Measurements from ENCODE around the gene BAIAP2L2. TPM values are rescaled to one million over a fixed set of nuclear protein-coding genes. Genes with fewer than 3 reads are reported as not detected.

BAIAP2L2 gene
- total and polyA plus RNA-seq, 2 donors (not counting 3 experiments of a cell fraction or from before 2014, with no cell fraction given) = 0.20 to 0.35 TPM

GRCh38 chr22:38067761-38068360 is 42.6 kb downstream of the BAIAP2L2 start:
- FAIRE-seq (no peak), DNase-seq (ENCODE audit: low read depth, low spot score) (no peak)
- H2AFZ ChIP-seq (ENCODE audit: low read depth, low read length) = no peak overlapping the region
- H3K79me2 ChIP-seq (ENCODE audit: control insufficient read depth, insufficient read depth, low read length) = no peaks in the 10 kb centered on the region
- POLR2A ChIA-PET = no interaction called here
- no peaks in the 10 kb centered on the region for H3K27me3 ChIP-seq (ENCODE audit: control insufficient read depth in 2 of 2, insufficient read depth in 2 of 2, low read length in 2 of 2)
- H3K4me1 ChIP-seq (ENCODE audit: control insufficient read depth, extremely low read depth, insufficient read depth, low read length) = no peaks in the 10 kb centered on the region
- intact Hi-C loops (cut with micrococcal nuclease) (no loop called here), dilution Hi-C loops (cut with MboI; ENCODE audit: extremely low pct_ligation_motif_present, low sequenced_read_pairs) (no loop called here)
- no peak overlapping the region for H3K27ac ChIP-seq (ENCODE audit: insufficient read depth, low read depth, low read length)
- no peaks in the 10 kb centered on the region for H4K20me1 ChIP-seq (replicated peaks; ENCODE audit: control insufficient read depth, extremely low read depth, insufficient read depth, low read length)
- TF ChIP-seq MAX (IDR thresholded peaks at IDR 0.05; ENCODE audit: insufficient read depth, insufficient read length) (no peak), CTCF (IDR thresholded peaks at IDR 0.05; ENCODE audit: extremely low read depth in 1 of 2, insufficient read depth in 1 of 2, low read depth in 1 of 2, low read length in 2 of 2) (no peak), MYC (IDR thresholded peaks at IDR 0.05; ENCODE audit: low read depth, low read length) (no peak), JUN (IDR thresholded peaks at IDR 0.05; ENCODE audit: borderline replicate concordance, insufficient read depth, insufficient read length, low read depth) (no peak), FOS (IDR thresholded peaks at IDR 0.05; ENCODE audit: borderline replicate concordance, insufficient read depth, low read length) (no peak), POLR2AphosphoS5 (IDR thresholded peaks at IDR 0.05; ENCODE audit: insufficient read depth, low read depth, low read length) (no peak), POLR2A (IDR thresholded peaks at IDR 0.05; ENCODE audit: low read depth, low read length) (no peak), GATA2 (IDR thresholded peaks at IDR 0.05; ENCODE audit: insufficient read depth, insufficient read length, low read depth, low read length) (no peak), EZH2 (IDR thresholded peaks at IDR 0.05; ENCODE audit: borderline replicate concordance, low read depth, low read length, severe bottlenecking) (no peak)
- BruUV-seq (replicated peaks) = no TSS peak
- H3K4me2 ChIP-seq (ENCODE audit: insufficient read depth, low read length) = no peak overlapping the region
- H3K9me3 ChIP-seq (replicated peaks; ENCODE audit: control insufficient read depth, insufficient read depth, low read length) = no peaks in the 10 kb centered on the region
- CTCF ChIA-PET = interaction anchor here (0.9 to 3.2 kb wide), 3 partner anchors 9 to 47 kb away, joined by 3 to 16 read pairs (median 9); no protein-coding TSS in a partner anchor
- no peak overlapping the region for H3K4me3 ChIP-seq (replicated peaks in 1 of 3; ENCODE audit: insufficient read depth in 1 of 3, low read depth in 1 of 3, low read length in 3 of 3)
- no peak overlapping the region for H3K9ac ChIP-seq (replicated peaks; ENCODE audit: extremely low read depth, insufficient read depth, low read length)
- peaks cover 0 to 17% of the 10 kb centered on the region in 2 experiments for H3K36me3 ChIP-seq (ENCODE audit: control insufficient read depth in 2 of 2, extremely low read depth in 1 of 2, insufficient read depth in 2 of 2, low read length in 2 of 2)
- H3K9me1 ChIP-seq (replicated peaks; ENCODE audit: control insufficient read depth, extremely low read depth, insufficient read depth, low read length) = no peaks in the 10 kb centered on the region
